ENCODE results near the gene MYT1. TPM values are rescaled to one million over a fixed set of nuclear protein-coding genes. Genes with fewer than 3 reads are reported as not detected.

The MYT1 gene
- total and polyA plus RNA-seq, 2 of the 8 experiments (the other 6 are each of a cell fraction or from before 2014, with no cell fraction given), result 0.63 to 2.0 TPM

DNA sequence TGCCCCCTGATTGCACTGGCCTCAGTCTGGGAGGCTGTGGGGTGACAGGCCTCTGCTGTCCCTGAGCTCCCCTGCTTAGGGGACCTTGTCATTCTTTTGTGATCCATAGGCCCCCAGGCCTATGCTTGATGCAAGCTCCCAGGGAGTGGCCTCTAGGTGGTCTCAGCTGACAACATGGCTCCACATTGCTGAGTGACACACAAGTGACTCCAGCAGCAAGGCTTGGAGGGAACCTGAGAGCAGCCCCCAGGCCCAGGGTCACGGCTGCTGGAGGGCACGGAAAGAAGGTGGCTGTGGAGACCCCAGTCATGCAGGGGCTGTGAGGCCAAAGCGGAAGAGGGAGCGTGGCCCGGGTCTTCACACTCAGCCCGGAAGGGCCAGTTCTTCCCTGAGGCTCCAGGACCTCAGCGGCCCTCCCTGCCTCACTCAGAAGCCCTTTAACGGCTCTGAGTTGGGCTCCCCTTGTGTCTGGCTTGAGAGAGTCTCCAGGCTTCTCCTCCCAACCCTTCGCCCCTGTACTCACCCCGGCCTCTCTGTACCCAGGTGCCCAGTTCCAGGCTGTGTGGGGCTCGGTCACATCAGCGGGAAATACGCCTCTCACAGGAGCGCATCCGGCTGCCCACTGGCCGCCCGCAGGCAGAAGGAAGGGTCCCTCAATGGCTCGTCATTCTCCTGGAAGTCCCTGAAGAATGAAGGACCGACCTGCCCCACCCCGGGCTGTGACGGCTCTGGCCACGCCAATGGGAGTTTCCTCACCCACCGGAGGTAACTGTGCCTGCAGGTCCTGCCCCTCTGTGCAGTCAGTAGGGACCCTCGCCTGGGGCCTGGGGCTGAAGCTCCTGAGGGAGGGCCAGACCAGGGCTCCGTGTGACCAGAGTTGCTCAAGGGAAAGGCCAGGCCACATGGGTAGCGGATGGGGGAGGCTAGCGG, 67.6 kb downstream of the MYT1 start (continued):
- TF ChIP-seq, protein P1, sequence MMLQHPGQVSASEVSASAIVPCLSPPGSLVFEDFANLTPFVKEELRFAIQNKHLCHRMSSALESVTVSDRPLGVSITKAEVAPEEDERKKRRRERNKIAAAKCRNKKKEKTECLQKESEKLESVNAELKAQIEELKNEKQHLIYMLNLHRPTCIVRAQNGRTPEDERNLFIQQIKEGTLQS (IDR thresholded peaks at IDR 0.05; ENCODE audit: insufficient read depth, low read depth, low read length), result no peak
- TF ChIP-seq PHF8 (conservative IDR thresholded peaks at IDR 0.05; ENCODE audit: low read depth, low read length), result no peak

All from H1 (cell line).